A172 (cell line): Measurements from ENCODE around the gene TEX51. TPM values are rescaled to one million over a fixed set of nuclear protein-coding genes. Genes with fewer than 3 reads are reported as not detected.

Experiments used
- DNase-seq: peaks from one replicate; pipeline ENCODE4 v3.0.0-alpha.2; 2015; ENCODE audit warnings: low spot score
- total RNA-seq: library from RNA; depleted of rRNA; stranded (reverse); fragments of >200 nt; shearing (Covaris generic); gene quantifications from 2 replicates; pipeline ENCODE4 v1.2.3, GENCODE V29; 2014; rRNA removed

Gene TEX51
- not detected in 2 replicates for total RNA-seq

- DNase-seq: no peak
These were observed at the start of gene TEX51 for GRCh38 chr2:126898636-126899035. TEX51 (plus strand) TSS chr2:126898890; CDS start chr2:126898919, 29 bp downstream.

GRCh38 chr2:126849054-126849453 is 49.6 kb upstream of the TEX51 start:
- no peak for DNase-seq

GRCh38 chr2:126849486-126849885 is 49.2 kb upstream of the TEX51 start:
- DNase-seq: no peak

- DNase-seq: no peak
These were observed 48.6 kb upstream of the TEX51 start for GRCh38 chr2:126849991-126850535.

GRCh38 chr2:126850940-126851339 is 47.8 kb upstream of the TEX51 start:
- DNase-seq: no peak

GRCh38 chr2:126851756-126852155 is 46.9 kb upstream of the TEX51 start:
- DNase-seq: no peak

GRCh38 chr2:126852361-126852760 is 46.3 kb upstream of the TEX51 start:
- no peak for DNase-seq

GRCh38 chr2:126855606-126856005 is 43.1 kb upstream of the TEX51 start:
- DNase-seq: no peak

- DNase-seq: no peak
These were observed 42.3 kb upstream of the TEX51 start for GRCh38 chr2:126856403-126856802.

GRCh38 chr2:126857502-126857901 is 41.2 kb upstream of the TEX51 start:
- no peak for DNase-seq

GRCh38 chr2:126858013-126858412 is 40.7 kb upstream of the TEX51 start:
- DNase-seq: no peak

- no peak for DNase-seq
These were observed 40.3 kb upstream of the TEX51 start for GRCh38 chr2:126858436-126858835.

- DNase-seq: no peak
These were observed 39.7 kb upstream of the TEX51 start for GRCh38 chr2:126858991-126859390.

- no peak for DNase-seq
These were observed 39.1 kb upstream of the TEX51 start for GRCh38 chr2:126859631-126860030.

- DNase-seq: no peak
These were observed 38.3 kb upstream of the TEX51 start for GRCh38 chr2:126860385-126860784.

- no peak for DNase-seq
These were observed 36.0 kb upstream of the TEX51 start for GRCh38 chr2:126862730-126863129.

GRCh38 chr2:126863336-126864015 is 35.2 kb upstream of the TEX51 start:
- no peak for DNase-seq

- no peak for DNase-seq
These were observed 33.8 kb upstream of the TEX51 start for GRCh38 chr2:126864861-126865260.

- DNase-seq: no peak
These were observed 32.2 kb upstream of the TEX51 start for GRCh38 chr2:126866451-126866850.

- DNase-seq: no peak
These were observed 23.7 kb upstream of the TEX51 start for GRCh38 chr2:126874961-126875360.

GRCh38 chr2:126876631-126877030 is 22.1 kb upstream of the TEX51 start:
- DNase-seq: no peak

GRCh38 chr2:126877041-126877440 is 21.6 kb upstream of the TEX51 start:
- DNase-seq: no peak

GRCh38 chr2:126877861-126878565 is 20.7 kb upstream of the TEX51 start:
- DNase-seq: no peak
